SK-N-SH (cell line): Measurements from ENCODE around the gene FAM229A. TPM values are rescaled to one million over a fixed set of nuclear protein-coding genes. Genes with fewer than 3 reads are reported as not detected.

ENCODE experiments used
- CTCF ChIA-PET: fragments of 300-600, 350-600 bp; formaldehyde crosslinking; extraction: SDS; loops from one replicate; lab custom pipeline; 2021; lab: Yijun Ruan, JAX
- POLR2A ChIA-PET: fragments of 350-600 bp; sonication (Branson Sonifier 250); formaldehyde crosslinking; extraction: SDS; loops from one replicate; lab custom pipeline; 2020; ENCODE audit warnings: antibody characterized with exemption, inconsistent platforms; lab: Yijun Ruan, JAX
- DNase-seq: peaks from one replicate; pipeline ENCODE4 v3.0.0; 2012
- H2AFZ ChIP-seq: fragments of 200-600 bp; sonication (generic); 2 replicates; pipeline ENCODE4 v1.8.1; 2016; ENCODE audit warnings: antibody characterized with exemption, mild to moderate bottlenecking, low read depth
- H3F3A ChIP-seq: fragments of 200-600 bp; sonication (generic); replicated peaks from 2 replicates; pipeline ENCODE3; 2016; ENCODE audit warnings: antibody characterized with exemption, mild to moderate bottlenecking; ENCODE audit not compliant: insufficient read depth
- H3K27ac ChIP-seq, 2 experiments: fragments of 200-500 bp in 1 of 2; fragments of 200-600 bp in 1 of 2; sonication (Bioruptor generic) in 1 of 2; sonication (generic), shearing (Covaris generic) in 1 of 2; 2 replicates each; pipeline versions ENCODE4 v1.5.1 to v1.6.1; 2014 to 2016; ENCODE audit warnings: low read depth in 2 of 2, inconsistent platforms in 1 of 2, low read length in 1 of 2, mild to moderate bottlenecking in 1 of 2, mixed read lengths in 1 of 2
- H3K27me3 ChIP-seq: fragments of 200-600 bp; sonication (generic), shearing (Covaris generic); 2 replicates; pipeline ENCODE4 v1.6.1; 2016; ENCODE audit warnings: mixed run types; ENCODE audit not compliant: insufficient read depth
- H3K36me3 ChIP-seq, 2 experiments: fragments of 200-500 bp in 1 of 2; fragments of 200-600 bp in 1 of 2; sonication (Bioruptor generic) in 1 of 2; sonication (generic) in 1 of 2; replicated peaks in 1 of 2; 2 replicates each; pipeline versions ENCODE3 to v1.5.1; 2014 to 2016; ENCODE audit warnings: low read length in 1 of 2, mild to moderate bottlenecking in 1 of 2; ENCODE audit not compliant: insufficient read depth in 2 of 2, control insufficient read depth in 1 of 2
- H3K4me1 ChIP-seq, 2 experiments: fragments of 200-500 bp in 1 of 2; fragments of 200-600 bp in 1 of 2; sonication (Bioruptor generic) in 1 of 2; sonication (generic), shearing (Covaris generic) in 1 of 2; 2 replicates each; pipeline versions ENCODE4 v1.5.1 to v1.6.1; 2014 to 2016; ENCODE audit warnings: low read depth in 1 of 2, low read length in 1 of 2, mixed run types in 1 of 2; ENCODE audit not compliant: insufficient read depth in 2 of 2, control insufficient read depth in 1 of 2
- H3K4me2 ChIP-seq: fragments of 200-600 bp; sonication (generic), shearing (Covaris generic); 2 replicates; pipeline ENCODE4 v1.6.1; 2017; ENCODE audit warnings: mixed run types
- H3K4me3 ChIP-seq, 2 experiments: fragments of 200-500 bp in 1 of 2; fragments of 200-600 bp in 1 of 2; sonication (Bioruptor generic) in 1 of 2; sonication (generic), shearing (Covaris generic) in 1 of 2; 2 replicates each; pipeline versions ENCODE4 v1.5.1 to v1.8.1; 2014 to 2016; ENCODE audit warnings: low read depth in 2 of 2, inconsistent platforms in 1 of 2, low read length in 1 of 2, mild to moderate bottlenecking in 1 of 2, mixed read lengths in 1 of 2, moderate library complexity in 1 of 2
- H3K79me2 ChIP-seq: fragments of 200-600 bp; sonication (generic); 2 replicates; pipeline ENCODE4 v1.8.1; 2017; ENCODE audit warnings: mild to moderate bottlenecking; ENCODE audit not compliant: insufficient read depth
- H3K9ac ChIP-seq: fragments of 200-600 bp; sonication (generic); 2 replicates; pipeline ENCODE4 v1.6.1; 2017; ENCODE audit warnings: mixed run types
- H3K9me2 ChIP-seq: fragments of 200-600 bp; sonication (generic); 2 replicates; pipeline ENCODE4 v1.6.1; 2017; ENCODE audit warnings: mixed run types
- H3K9me3 ChIP-seq: fragments of 200-600 bp; sonication (generic); 2 replicates; pipeline ENCODE4 v1.6.1; 2017; ENCODE audit warnings: mixed run types, mild to moderate bottlenecking, moderate library complexity
- H4K20me1 ChIP-seq: fragments of 200-600 bp; sonication (generic); 2 replicates; pipeline ENCODE4 v1.6.1; 2017; ENCODE audit warnings: mild to moderate bottlenecking, mixed run types; ENCODE audit not compliant: insufficient read depth
- EP300 ChIP-seq, 2 experiments: IDR thresholded peaks; 2 replicates each; pipeline versions ENCODE4 v1.4.0 to v1.6.1; 2012; ENCODE audit warnings: borderline replicate concordance in 1 of 2, low read depth in 1 of 2, low read length in 1 of 2
- FOSL2 ChIP-seq: IDR thresholded peaks from 2 replicates; pipeline ENCODE4 v1.4.0; 2012; ENCODE audit warnings: low read depth, mild to moderate bottlenecking, moderate library complexity, borderline replicate concordance
- FOXM1 ChIP-seq: IDR thresholded peaks from 2 replicates; pipeline ENCODE4 v1.4.0; 2012; ENCODE audit warnings: low read depth, mild to moderate bottlenecking
- JUND ChIP-seq: IDR thresholded peaks from 2 replicates; pipeline ENCODE4 v1.4.0; 2012
- MEF2A ChIP-seq: IDR thresholded peaks from 2 replicates; pipeline ENCODE4 v1.4.0; 2012; ENCODE audit warnings: low read depth, borderline replicate concordance
- MXI1 ChIP-seq: IDR thresholded peaks from 2 replicates; pipeline ENCODE4 v1.6.1; 2012; ENCODE audit warnings: mild to moderate bottlenecking, low read depth, low read length, improper control_type of control experiment
- NRF1 ChIP-seq: IDR thresholded peaks from 2 replicates; pipeline ENCODE4 v1.6.1; 2012; ENCODE audit warnings: low read depth, mild to moderate bottlenecking, low read length
- POLR2AphosphoS5 ChIP-seq: IDR thresholded peaks from 2 replicates; pipeline ENCODE4 v1.6.1; 2012; ENCODE audit warnings: low read depth, low read length
- RAD21 ChIP-seq: IDR thresholded peaks from 2 replicates; pipeline ENCODE4 v1.6.1; 2012; ENCODE audit warnings: mild to moderate bottlenecking, low read length
- RCOR1 ChIP-seq: fragments of 150-350 bp; IDR thresholded peaks from 2 replicates; pipeline ENCODE4 v1.6.1; 2017; ENCODE audit warnings: antibody characterized with exemption, low read length
- REST ChIP-seq: IDR thresholded peaks from 2 replicates; pipeline ENCODE4 v1.6.1; 2012; ENCODE audit warnings: mild to moderate bottlenecking, low read depth, low read length, moderate library complexity
- SIN3A ChIP-seq: IDR thresholded peaks from 2 replicates; pipeline ENCODE4 v1.6.1; 2012; ENCODE audit warnings: low read depth, mild to moderate bottlenecking, low read length, moderate library complexity, borderline replicate concordance
- YY1 ChIP-seq: IDR thresholded peaks from 2 replicates; pipeline ENCODE4 v1.4.0; 2012; ENCODE audit warnings: low read depth, mild to moderate bottlenecking
- WGBS: methylation state at CpG from one replicate; pipeline ENCODE4 v1.1.6; 2017; ENCODE audit warnings: low lambda C conversion rate; 5-methylcytosine and 5-hydroxymethylcytosine counted together
- polyA plus RNA-seq, 3 experiments: library from polyadenylated mRNA; depleted of rRNA; stranded (reverse); fragments of >200 nt; gene quantifications; 2 replicates each; pipeline ENCODE4 v1.2.3, GENCODE V29; 2012
- TF ChIP-seq, protein P1 (sequence below): IDR thresholded peaks from 2 replicates; pipeline ENCODE4 v1.4.0; 2012; ENCODE audit warnings: low read depth, borderline replicate concordance

Gene FAM229A
- polyA plus RNA-seq, 1 of the 3 experiments (the other 2 are of a cell fraction), result 8.0 TPM

DNA sequence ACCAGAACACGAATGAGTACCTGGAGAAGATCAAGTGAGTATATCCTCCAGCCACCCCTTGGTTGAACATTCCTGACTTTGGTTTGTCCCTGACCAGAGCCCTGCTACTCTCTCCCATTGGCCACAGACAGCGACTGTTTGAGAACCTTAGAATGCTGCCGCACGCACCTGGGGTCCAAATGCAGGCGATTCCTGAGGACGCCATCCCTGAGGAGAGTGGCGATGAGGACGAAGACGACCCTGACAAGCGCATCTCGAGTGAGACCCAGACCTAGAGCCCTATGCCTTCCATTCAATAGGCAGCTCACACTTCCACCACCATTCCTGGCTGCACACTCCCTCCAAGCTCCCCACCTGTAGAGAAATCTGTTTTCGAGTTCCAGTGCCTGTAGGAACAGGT, 30.7 kb downstream of the FAM229A start (continued):
- no peak for TF ChIP-seq SIN3A

DNA sequence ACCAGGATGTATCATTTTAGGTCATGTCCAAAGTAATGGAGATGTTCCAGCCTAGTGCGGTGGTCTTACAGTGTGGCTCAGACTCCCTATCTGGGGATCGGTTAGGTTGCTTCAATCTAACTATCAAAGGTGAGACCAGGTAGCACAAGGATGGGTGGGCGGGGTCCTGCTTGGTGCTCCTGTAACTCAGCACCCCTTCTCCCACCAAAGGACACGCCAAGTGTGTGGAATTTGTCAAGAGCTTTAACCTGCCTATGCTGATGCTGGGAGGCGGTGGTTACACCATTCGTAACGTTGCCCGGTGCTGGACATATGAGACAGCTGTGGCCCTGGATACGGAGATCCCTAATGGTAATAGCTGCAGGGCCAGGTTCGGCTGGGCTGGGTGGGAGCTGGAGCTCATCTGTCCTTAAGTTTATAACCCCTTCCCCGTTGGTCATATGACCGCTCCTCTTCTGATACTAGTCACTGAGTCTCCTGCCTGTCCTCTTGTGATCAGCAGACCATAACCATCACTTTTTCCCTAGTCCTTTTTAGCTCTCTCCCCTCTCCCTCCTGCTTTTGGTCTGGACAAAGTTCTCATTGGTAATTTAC, 31.6 kb downstream of the FAM229A start:
- POLR2A ChIA-PET, result interaction anchor here (0.9 to 1.8 kb wide), 2 partner anchors 9 to 90 kb away, joined by 3 to 7 read pairs; no protein-coding TSS in a partner anchor
- TF ChIP-seq, protein P1, sequence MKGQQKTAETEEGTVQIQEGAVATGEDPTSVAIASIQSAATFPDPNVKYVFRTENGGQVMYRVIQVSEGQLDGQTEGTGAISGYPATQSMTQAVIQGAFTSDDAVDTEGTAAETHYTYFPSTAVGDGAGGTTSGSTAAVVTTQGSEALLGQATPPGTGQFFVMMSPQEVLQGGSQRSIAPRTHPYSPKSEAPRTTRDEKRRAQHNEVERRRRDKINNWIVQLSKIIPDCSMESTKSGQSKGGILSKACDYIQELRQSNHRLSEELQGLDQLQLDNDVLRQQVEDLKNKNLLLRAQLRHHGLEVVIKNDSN, result no peak
- no peak for TF ChIP-seq YY1
- no peak for TF ChIP-seq NRF1
- TF ChIP-seq EP300 (IDR thresholded peaks at IDR 0.05; ENCODE audit: borderline replicate concordance in 1 of 2, low read depth in 1 of 2, low read length in 1 of 2), result no peak
- no peak for TF ChIP-seq POLR2AphosphoS5
- TF ChIP-seq JUND, result no peak
- TF ChIP-seq FOXM1, result no peak
- TF ChIP-seq MEF2A, result no peak
- no peak for TF ChIP-seq RCOR1
- TF ChIP-seq SIN3A, result no peak
- no peak for TF ChIP-seq FOSL2
- TF ChIP-seq RAD21, result no peak
- TF ChIP-seq MXI1, result no peak
- TF ChIP-seq REST, result no peak
- H3K79me2 ChIP-seq, result peaks cover 42% of the 10 kb centered on the region
- CTCF ChIA-PET, result interaction anchor here (1.3 kb wide), 1 partner anchor 83 kb away, joined by 3 read pairs; no protein-coding TSS in a partner anchor
- peaks cover 30% of the 10 kb centered on the region for H3F3A ChIP-seq
- H3K4me3 ChIP-seq, result no peak overlapping the region
- H3K36me3 ChIP-seq, result peaks cover 34 to 70% of the 10 kb centered on the region in 2 experiments
- H3K9me3 ChIP-seq, result no peaks in the 10 kb centered on the region
- 94% methylated on average over 11 of the region's 12 CpGs for WGBS
- H3K27ac ChIP-seq, result no peak overlapping the region
- H3K9ac ChIP-seq, result no peak overlapping the region
- DNase-seq, result no peak
- peaks cover 8 to 26% of the 10 kb centered on the region in 2 experiments; a peak in 3 of 4 replicates for H3K4me1 ChIP-seq
- peaks cover 39% of the 10 kb centered on the region for H4K20me1 ChIP-seq
- H3K27me3 ChIP-seq, result no peaks in the 10 kb centered on the region
- H3K4me2 ChIP-seq, result no peak overlapping the region
- H3K9me2 ChIP-seq, result no peaks in the 10 kb centered on the region
- H2AFZ ChIP-seq, result no peak overlapping the region
